LNCAP (cell line): ENCODE measurements around the gene FBXO47.

Source experiments
- CTCF ChIP-seq: fragments of 450-650 bp; IDR thresholded peaks from 2 replicates; pipeline ENCODE4 v1.5.1; 2017; ENCODE audit warnings: mild to moderate bottlenecking

Gene FBXO47

GRCh38 chr17:38898291-38898679, 68.9 kb downstream of the FBXO47 start:
- no peak for TF ChIP-seq CTCF

- no peak for TF ChIP-seq CTCF
Measured at GRCh38 chr17:38897671-38898290, 69.4 kb downstream of the FBXO47 start.

GRCh38 chr17:38897176-38897575, 70.0 kb downstream of the FBXO47 start:
- TF ChIP-seq CTCF = no peak

- TF ChIP-seq CTCF = no peak
Measured at GRCh38 chr17:38896346-38896954, 70.8 kb downstream of the FBXO47 start.

- TF ChIP-seq CTCF = no peak
Measured at GRCh38 chr17:38894276-38894675, 72.9 kb downstream of the FBXO47 start.

GRCh38 chr17:38893607-38894006, 73.6 kb downstream of the FBXO47 start:
- no peak for TF ChIP-seq CTCF

GRCh38 chr17:38893113-38893512, 74.1 kb downstream of the FBXO47 start:
- TF ChIP-seq CTCF = no peak
